Measurements from ENCODE around the gene C2orf78. TPM values are rescaled to one million over a fixed set of nuclear protein-coding genes. Genes with fewer than 3 reads are reported as not detected.

C2orf78 gene
- total and polyA plus RNA-seq, 4 experiments from 2014 or later = not detected

- H3K36me3 Mint-ChIP-seq = peaks cover 40 to 65% of the 10 kb centered on the region in 2 donors
- H3K4me1 Mint-ChIP-seq = peaks cover 7 to 11% (median 9%) of the 10 kb centered on the region in 4 donors
- no peaks in the 10 kb centered on the region for H3K27me3 Mint-ChIP-seq
- no peak for DNase-seq
- CTCF ChIA-PET (ENCODE audit: partially characterized antibody) = interaction anchor here (0.8 to 2.5 kb wide), 2 partner anchors 16 to 20 kb away, joined by 3 to 10 read pairs; partner anchors contain the start of gene STAMBP
- H3K27ac ChIP-seq (ENCODE audit: low read depth, low read length) = no peak overlapping the region
- H3K9me3 ChIP-seq (ENCODE audit: control insufficient read depth in 1 of 2, low read length in 2 of 2) = no peaks in the 10 kb centered on the region
- peak overlapping the region in 1 of 7 donors; percentile 41 for H3K27ac Mint-ChIP-seq
- no peak overlapping the region for H3K4me3 ChIP-seq (ENCODE audit: low read length in 2 of 2)
- no peak overlapping the region for H3K4me3 Mint-ChIP-seq
- peaks cover 54% of the 10 kb centered on the region for H3K36me3 ChIP-seq (ENCODE audit: insufficient read depth, low read length)
- POLR2A ChIA-PET (ENCODE audit: partially characterized antibody) = no interaction called here
- intact Hi-C loops (cut with micrococcal nuclease) = no loop called here
- no peaks in the 10 kb centered on the region for H3K4me1 ChIP-seq (ENCODE audit: insufficient read depth, low read length)
- no peaks in the 10 kb centered on the region for H3K27me3 ChIP-seq (ENCODE audit: insufficient read depth, low read length)
- no peaks in the 10 kb centered on the region for H3K9me3 Mint-ChIP-seq
Observed at GRCh38 chr2:73844087-73844486, 60.1 kb downstream of the C2orf78 start.

GRCh38 chr2:73850009-73850408, 66.0 kb downstream of the C2orf78 start:
- Mint-ChIP-seq H3K27ac (no peak overlapping the region), H3K27me3 (no peaks in the 10 kb centered on the region), H3K4me3 (no peak overlapping the region), H3K36me3 (peaks cover 49 to 54% of the 10 kb centered on the region in 2 donors), H3K9me3 (no peaks in the 10 kb centered on the region), H3K4me1 (no peaks in the 10 kb centered on the region)
- no peak overlapping the region for H3K4me3 ChIP-seq (ENCODE audit: low read length in 2 of 2)
- DNase-seq = no peak
- no peaks in the 10 kb centered on the region for H3K4me1 ChIP-seq (ENCODE audit: insufficient read depth, low read length)
- H3K9me3 ChIP-seq (ENCODE audit: control insufficient read depth in 1 of 2, low read length in 2 of 2) = no peaks in the 10 kb centered on the region
- intact Hi-C loops (cut with micrococcal nuclease) = no loop called here
- ChIA-PET POLR2A (ENCODE audit: partially characterized antibody) (no interaction called here), CTCF (ENCODE audit: partially characterized antibody) (no interaction called here)
- H3K27ac ChIP-seq (ENCODE audit: low read depth, low read length) = no peak overlapping the region
- no peaks in the 10 kb centered on the region for H3K27me3 ChIP-seq (ENCODE audit: insufficient read depth, low read length)
- H3K36me3 ChIP-seq (ENCODE audit: insufficient read depth, low read length) = peaks cover 78% of the 10 kb centered on the region

- ChIA-PET POLR2A (ENCODE audit: partially characterized antibody) (no interaction called here), CTCF (ENCODE audit: partially characterized antibody) (no interaction called here)
- Mint-ChIP-seq H3K9me3 (no peaks in the 10 kb centered on the region), H3K4me1 (no peaks in the 10 kb centered on the region), H3K27ac (peak overlapping the region in 1 of 7 donors; percentile 4), H3K27me3 (no peaks in the 10 kb centered on the region), H3K4me3 (no peak overlapping the region), H3K36me3 (peaks cover 44 to 54% of the 10 kb centered on the region in 2 donors)
- H3K27me3 ChIP-seq (ENCODE audit: insufficient read depth, low read length) = no peaks in the 10 kb centered on the region
- peaks cover 71% of the 10 kb centered on the region for H3K36me3 ChIP-seq (ENCODE audit: insufficient read depth, low read length)
- intact Hi-C loops (cut with micrococcal nuclease) = no loop called here
- H3K4me1 ChIP-seq (ENCODE audit: insufficient read depth, low read length) = no peaks in the 10 kb centered on the region
- H3K27ac ChIP-seq (ENCODE audit: low read depth, low read length) = no peak overlapping the region
- H3K9me3 ChIP-seq (ENCODE audit: control insufficient read depth in 1 of 2, low read length in 2 of 2) = no peaks in the 10 kb centered on the region
- H3K4me3 ChIP-seq (ENCODE audit: low read length in 2 of 2) = no peak overlapping the region
- peak in 1 of 5 donors; percentile 8 for DNase-seq
Observed at GRCh38 chr2:73851274-73851673, 67.3 kb downstream of the C2orf78 start.

GRCh38 chr2:73852020-73852419, 68.0 kb downstream of the C2orf78 start:
- intact Hi-C loops (cut with micrococcal nuclease) = no loop called here
- Histone ChIP-seq H3K4me3 (ENCODE audit: low read length in 2 of 2) (no peak overlapping the region), H3K27ac (ENCODE audit: low read depth, low read length) (no peak overlapping the region), H3K4me1 (ENCODE audit: insufficient read depth, low read length) (no peaks in the 10 kb centered on the region), H3K36me3 (ENCODE audit: insufficient read depth, low read length) (peaks cover 69% of the 10 kb centered on the region), H3K27me3 (ENCODE audit: insufficient read depth, low read length) (no peaks in the 10 kb centered on the region), H3K9me3 (ENCODE audit: control insufficient read depth in 1 of 2, low read length in 2 of 2) (no peaks in the 10 kb centered on the region)
- H3K27me3 Mint-ChIP-seq = no peaks in the 10 kb centered on the region
- H3K27ac Mint-ChIP-seq = no peak overlapping the region
- POLR2A ChIA-PET (ENCODE audit: partially characterized antibody) = no interaction called here
- H3K4me1 Mint-ChIP-seq = no peaks in the 10 kb centered on the region
- H3K36me3 Mint-ChIP-seq = peaks cover 37 to 57% of the 10 kb centered on the region in 2 donors
- DNase-seq = no peak
- no peaks in the 10 kb centered on the region for H3K9me3 Mint-ChIP-seq
- H3K4me3 Mint-ChIP-seq = no peak overlapping the region
- CTCF ChIA-PET (ENCODE audit: partially characterized antibody) = no interaction called here

GRCh38 chr2:73855526-73855925, 71.5 kb downstream of the C2orf78 start:
- no peaks in the 10 kb centered on the region for H3K4me1 ChIP-seq (ENCODE audit: insufficient read depth, low read length)
- POLR2A ChIA-PET (ENCODE audit: partially characterized antibody) = no interaction called here
- Mint-ChIP-seq H3K4me1 (no peaks in the 10 kb centered on the region), H3K4me3 (no peak overlapping the region), H3K27me3 (no peaks in the 10 kb centered on the region), H3K27ac (no peak overlapping the region), H3K36me3 (peaks cover 28 to 44% of the 10 kb centered on the region in 2 donors), H3K9me3 (no peaks in the 10 kb centered on the region)
- H3K27me3 ChIP-seq (ENCODE audit: insufficient read depth, low read length) = no peaks in the 10 kb centered on the region
- CTCF ChIA-PET (ENCODE audit: partially characterized antibody) = no interaction called here
- H3K36me3 ChIP-seq (ENCODE audit: insufficient read depth, low read length) = peaks cover 45% of the 10 kb centered on the region
- no peak overlapping the region for H3K27ac ChIP-seq (ENCODE audit: low read depth, low read length)
- no peaks in the 10 kb centered on the region for H3K9me3 ChIP-seq (ENCODE audit: control insufficient read depth in 1 of 2, low read length in 2 of 2)
- intact Hi-C loops (cut with micrococcal nuclease) = no loop called here
- DNase-seq = no peak
- H3K4me3 ChIP-seq (ENCODE audit: low read length in 2 of 2) = no peak overlapping the region

GRCh38 chr2:73856214-73856613, 72.2 kb downstream of the C2orf78 start:
- Histone ChIP-seq H3K9me3 (ENCODE audit: control insufficient read depth in 1 of 2, low read length in 2 of 2) (no peaks in the 10 kb centered on the region), H3K4me3 (ENCODE audit: low read length in 2 of 2) (no peak overlapping the region), H3K36me3 (ENCODE audit: insufficient read depth, low read length) (peaks cover 45% of the 10 kb centered on the region), H3K27me3 (ENCODE audit: insufficient read depth, low read length) (no peaks in the 10 kb centered on the region), H3K4me1 (ENCODE audit: insufficient read depth, low read length) (no peaks in the 10 kb centered on the region), H3K27ac (ENCODE audit: low read depth, low read length) (no peak overlapping the region)
- Mint-ChIP-seq H3K27ac (no peak overlapping the region), H3K4me1 (no peaks in the 10 kb centered on the region), H3K4me3 (no peak overlapping the region), H3K27me3 (no peaks in the 10 kb centered on the region), H3K36me3 (peaks cover 30 to 45% of the 10 kb centered on the region in 2 donors), H3K9me3 (no peaks in the 10 kb centered on the region)
- no peak for DNase-seq
- intact Hi-C loops (cut with micrococcal nuclease) = no loop called here
- ChIA-PET POLR2A (ENCODE audit: partially characterized antibody) (no interaction called here), CTCF (ENCODE audit: partially characterized antibody) (no interaction called here)

GRCh38 chr2:73859721-73860586, 76.0 kb downstream of the C2orf78 start:
- Histone ChIP-seq H3K36me3 (ENCODE audit: insufficient read depth, low read length) (peaks cover 41% of the 10 kb centered on the region), H3K27ac (ENCODE audit: low read depth, low read length) (no peak overlapping the region), H3K27me3 (ENCODE audit: insufficient read depth, low read length) (no peaks in the 10 kb centered on the region), H3K9me3 (ENCODE audit: control insufficient read depth in 1 of 2, low read length in 2 of 2) (no peaks in the 10 kb centered on the region), H3K4me1 (ENCODE audit: insufficient read depth, low read length) (no peaks in the 10 kb centered on the region), H3K4me3 (ENCODE audit: low read length in 2 of 2) (no peak overlapping the region)
- Mint-ChIP-seq H3K4me3 (no peak overlapping the region), H3K4me1 (no peaks in the 10 kb centered on the region), H3K9me3 (no peaks in the 10 kb centered on the region), H3K27me3 (no peaks in the 10 kb centered on the region), H3K36me3 (peaks cover 53 to 61% of the 10 kb centered on the region in 2 donors), H3K27ac (no peak overlapping the region)
- DNase-seq = no peak
- POLR2A ChIA-PET (ENCODE audit: partially characterized antibody) = no interaction called here
- CTCF ChIA-PET (ENCODE audit: partially characterized antibody) = no interaction called here
- intact Hi-C loops (cut with micrococcal nuclease) = no loop called here
